Forelimb muscle (tissue), 1 donor: Measurements from ENCODE around the gene UQCRC2. TPM values are rescaled to one million over a fixed set of nuclear protein-coding genes. Genes with fewer than 3 reads are reported as not detected.
"Not testable (repeated sequence)": the region's sequence is repeated elsewhere in the genome, so short reads cannot be mapped to it uniquely, and the experiment has no call there.

Experiments
- DNase-seq: peaks from one replicate; pipeline ENCODE4 v3.0.0-alpha.2; 2013; ENCODE audit warnings: low read depth
- polyA plus RNA-seq: library from polyadenylated mRNA; unstranded; fragments of 120-200 nt; gene quantifications from one replicate; pipeline ENCODE4 v1.2.1, GENCODE V29; 2013; ENCODE audit not compliant: insufficient read length

UQCRC2 gene
- polyA plus RNA-seq = 330 TPM

GRCh38 chr16:21952793-21953540 lies at the start of gene UQCRC2:
UQCRC2 (plus strand) TSS chr16:21953361; CDS start chr16:21953424, 63 bp downstream.
- peak; percentile 82 for DNase-seq

- DNase-seq = not testable (repeated sequence)
Observed at GRCh38 chr16:21932650-21933049, 20.5 kb upstream of the UQCRC2 start.

GRCh38 chr16:21933316-21933715 lies 19.8 kb upstream of the UQCRC2 start:
- not testable (repeated sequence) for DNase-seq

GRCh38 chr16:21933790-21934189 lies 19.4 kb upstream of the UQCRC2 start:
- not testable (repeated sequence) for DNase-seq

GRCh38 chr16:21936216-21936615 lies 16.9 kb upstream of the UQCRC2 start:
- DNase-seq = not testable (repeated sequence)

GRCh38 chr16:21937336-21937829 lies 15.8 kb upstream of the UQCRC2 start:
- no peak for DNase-seq

GRCh38 chr16:21940570-21940969 lies 12.6 kb upstream of the UQCRC2 start:
- DNase-seq = no peak

GRCh38 chr16:21943571-21943970 lies 9.6 kb upstream of the UQCRC2 start:
- DNase-seq = no peak

- no peak for DNase-seq
Observed at GRCh38 chr16:21946889-21947635, 6.1 kb upstream of the UQCRC2 start.

GRCh38 chr16:21949713-21950260 lies 3.4 kb upstream of the UQCRC2 start:
- no peak for DNase-seq

- no peak for DNase-seq
Observed at GRCh38 chr16:21950782-21951521, 2.2 kb upstream of the UQCRC2 start.

- peak; percentile 50 for DNase-seq
Observed at GRCh38 chr16:21952040-21952792, 945 bp upstream of the UQCRC2 start.

GRCh38 chr16:21953541-21953902 lies 361 bp downstream of the UQCRC2 start:
- DNase-seq = no peak

GRCh38 chr16:21957714-21958346 lies 4.7 kb downstream of the UQCRC2 start:
- no peak for DNase-seq

GRCh38 chr16:21959050-21959449 lies 5.9 kb downstream of the UQCRC2 start:
- no peak for DNase-seq

GRCh38 chr16:21962475-21962874 lies 9.3 kb downstream of the UQCRC2 start:
- DNase-seq = no peak

GRCh38 chr16:21963887-21964286 lies 10.7 kb downstream of the UQCRC2 start:
- DNase-seq = no peak

GRCh38 chr16:21964353-21964752 lies 11.2 kb downstream of the UQCRC2 start:
- DNase-seq = no peak

GRCh38 chr16:21971856-21972255 lies 18.7 kb downstream of the UQCRC2 start:
- DNase-seq = no peak

GRCh38 chr16:21973945-21974344 lies 20.8 kb downstream of the UQCRC2 start:
- DNase-seq = no peak

GRCh38 chr16:21980032-21980431 lies 26.9 kb downstream of the UQCRC2 start:
- no peak for DNase-seq
